Fibroblast of skin of back (primary cell): ENCODE data around the gene TRIML2.
"Not testable (repeated sequence)": the region's sequence is repeated elsewhere in the genome, so short reads cannot be mapped to it uniquely, and the experiment has no call there.

Experiments
- DNase-seq: peaks from one replicate; pipeline ENCODE4 v3.0.0-alpha.2; 2013

TRIML2 gene

DNA sequence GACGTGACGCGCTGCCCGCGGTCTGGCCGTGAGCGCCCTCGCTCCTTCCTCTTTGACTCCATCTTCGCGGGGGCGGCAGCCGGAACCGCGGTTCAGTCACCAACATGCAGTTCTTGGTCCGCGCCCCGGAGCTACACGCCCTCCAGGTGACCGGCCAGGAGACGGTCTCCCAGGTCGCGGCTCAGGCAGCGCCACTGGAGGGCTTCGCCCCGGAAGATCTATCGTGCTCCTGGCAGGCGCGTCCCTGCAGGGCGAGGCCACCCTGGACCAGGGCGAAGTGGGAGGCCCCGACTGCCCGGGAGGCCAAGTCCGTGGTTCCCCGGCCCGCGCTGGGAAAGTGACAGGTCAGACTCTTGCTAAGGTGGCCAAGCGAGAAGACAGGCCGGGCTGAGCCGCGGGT is 2.9 kb downstream of the TRIML2 start:
- no peak for DNase-seq

DNA sequence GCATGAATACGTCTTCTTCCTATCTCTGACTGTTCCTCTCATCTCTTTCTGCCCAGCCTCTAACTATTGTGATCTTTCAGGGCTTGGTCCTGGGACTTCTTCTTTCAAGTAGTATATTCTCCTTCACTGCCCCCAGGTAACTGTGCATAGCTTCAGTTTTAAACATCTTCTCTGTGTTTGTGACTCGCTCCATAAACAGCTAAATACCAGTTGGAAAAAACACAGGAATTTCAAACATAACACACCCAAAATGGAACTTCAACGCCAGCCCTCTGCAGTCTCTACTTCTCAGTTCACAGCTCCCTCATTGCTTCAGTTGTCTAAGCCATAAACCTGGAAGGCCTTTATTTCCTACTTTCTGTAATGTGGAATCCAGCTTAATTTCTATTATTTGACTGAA is 16.6 kb downstream of the TRIML2 start:
- peak; percentile 37 for DNase-seq

DNA sequence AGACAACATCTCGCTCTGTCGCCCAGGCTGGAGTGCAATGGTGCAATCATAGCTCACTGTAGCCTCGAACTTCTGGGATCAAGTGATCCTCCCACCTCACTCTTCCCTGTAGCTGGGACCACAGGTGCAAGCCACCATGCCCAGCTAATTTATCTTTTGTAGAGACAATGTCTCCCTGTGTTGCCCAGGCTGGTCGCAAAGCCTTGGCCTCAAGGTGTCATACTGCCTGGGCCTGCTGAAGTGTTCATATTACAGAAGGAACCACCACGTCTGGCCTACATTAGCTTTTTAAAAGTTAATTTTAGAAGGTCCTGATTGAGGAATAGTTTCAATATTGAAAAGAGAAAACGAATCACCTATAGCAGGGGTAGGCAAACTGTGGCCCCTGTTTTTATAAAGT is 22.5 kb downstream of the TRIML2 start:
- no peak for DNase-seq

DNA sequence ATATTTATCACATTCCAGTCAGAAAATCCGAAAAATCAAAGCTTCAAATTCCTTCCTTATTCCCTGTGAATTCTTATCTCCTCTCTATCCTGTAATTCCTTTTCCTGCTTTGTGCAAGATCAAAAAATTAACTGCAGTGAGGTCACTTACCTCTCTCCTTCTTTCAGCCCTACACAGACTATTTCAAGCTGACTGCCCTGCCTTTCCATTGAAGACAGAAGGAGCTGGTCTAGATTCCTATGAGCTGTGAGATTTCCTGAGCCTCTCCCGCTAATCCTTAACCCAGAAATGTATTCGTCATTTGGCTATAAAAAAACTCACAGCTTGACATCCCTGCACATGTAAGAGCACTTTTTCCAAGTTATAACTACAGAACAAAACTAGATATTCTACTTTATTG is 26.6 kb downstream of the TRIML2 start:
- peak; percentile 23 for DNase-seq

DNA sequence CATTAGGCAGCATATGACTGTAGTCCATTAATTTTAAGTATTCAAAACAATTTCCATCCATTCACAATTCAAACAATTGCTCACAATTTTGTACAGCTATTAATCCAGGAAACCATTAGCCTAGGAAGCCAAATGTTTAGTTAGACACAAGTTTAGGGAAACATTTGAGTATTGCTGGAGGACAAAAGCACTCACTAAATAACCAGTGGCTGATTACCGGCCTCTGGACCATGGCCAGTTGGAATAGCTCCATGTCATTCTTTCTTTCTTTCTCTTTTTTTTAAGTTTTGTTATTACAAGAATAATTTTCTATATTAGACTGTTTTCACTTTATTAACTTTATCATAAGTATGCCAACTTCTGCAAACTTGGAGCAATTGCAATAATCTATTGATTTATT is 31.3 kb downstream of the TRIML2 start:
- no peak for DNase-seq

DNA sequence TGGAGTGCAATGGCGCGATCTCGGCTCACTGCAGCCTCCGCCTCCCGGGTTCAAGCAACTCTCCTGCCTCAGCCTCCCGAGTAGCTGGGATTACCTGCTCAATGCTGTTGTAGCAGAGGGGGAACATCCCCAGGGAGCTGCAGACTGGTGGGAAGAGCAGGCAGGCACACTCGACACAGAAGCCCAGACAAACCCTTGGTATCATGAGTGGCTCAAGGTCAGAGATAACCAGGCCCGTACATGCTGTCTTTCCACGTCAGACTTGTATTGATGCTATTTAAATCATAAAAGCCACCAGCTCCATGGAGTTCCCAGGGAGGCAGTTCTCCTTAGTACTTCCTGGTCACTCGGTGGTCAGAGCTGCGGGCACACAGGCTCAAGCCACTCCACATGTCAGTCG is 33.2 kb downstream of the TRIML2 start:
- no peak for DNase-seq

DNA sequence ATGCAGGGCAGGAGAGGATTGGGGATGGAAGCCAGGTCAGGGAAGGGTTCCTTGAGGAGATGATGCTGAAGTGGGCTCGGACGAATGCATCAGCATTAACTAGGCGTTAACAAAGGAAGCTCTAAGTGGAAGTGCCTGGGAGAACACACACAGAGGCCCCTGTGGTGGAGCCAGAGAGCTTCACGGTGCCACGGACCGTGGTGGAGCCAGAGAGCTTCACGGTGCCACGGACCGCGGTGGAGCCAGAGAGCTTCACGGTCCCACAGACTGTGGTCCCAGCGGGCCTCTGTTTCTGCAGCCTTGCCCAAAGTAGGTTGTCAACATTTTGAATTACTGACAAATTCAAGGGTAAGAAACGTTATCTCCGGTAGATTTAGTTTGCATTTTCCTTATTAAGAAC is 48.3 kb downstream of the TRIML2 start:
- no peak for DNase-seq

DNA sequence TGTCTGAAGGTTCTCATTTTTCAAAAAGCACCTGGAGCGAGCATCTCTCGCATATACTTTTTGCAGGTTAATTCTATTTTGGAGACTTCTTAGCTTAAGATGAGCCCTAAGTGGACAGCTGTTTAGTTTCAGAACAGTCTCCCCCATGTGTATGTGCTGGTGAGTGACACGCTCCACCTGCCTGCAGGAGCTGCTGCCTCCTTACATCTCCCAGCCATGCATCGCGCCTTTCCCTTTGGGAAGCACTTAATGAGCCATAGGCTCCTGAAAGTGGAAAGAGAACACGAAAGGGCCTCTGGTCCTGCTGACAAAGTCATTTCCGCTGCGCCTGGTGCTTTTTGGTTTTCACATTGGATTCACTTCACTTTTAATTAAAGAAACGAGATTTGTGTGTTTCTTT is 56.1 kb downstream of the TRIML2 start:
- DNase-seq, result no peak

DNA sequence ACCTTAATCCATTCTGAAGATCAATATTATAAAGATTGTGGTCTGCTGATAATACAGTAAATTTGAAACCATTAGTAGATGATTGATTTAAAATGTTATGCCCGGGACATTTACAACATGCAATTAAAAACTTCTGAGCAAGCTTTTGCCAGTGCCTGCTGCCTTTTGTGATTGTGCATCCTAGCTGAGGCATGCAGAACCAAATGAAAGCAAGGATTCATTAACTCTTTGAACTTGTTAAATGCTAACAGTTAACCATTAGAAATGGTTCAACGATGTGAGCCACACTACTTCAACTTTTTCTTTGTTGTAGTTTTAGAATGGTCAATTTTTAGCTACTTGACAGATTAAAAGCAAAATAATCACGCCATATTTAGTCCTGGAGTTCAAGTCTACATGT is 62.7 kb downstream of the TRIML2 start:
- DNase-seq, result no peak

DNA sequence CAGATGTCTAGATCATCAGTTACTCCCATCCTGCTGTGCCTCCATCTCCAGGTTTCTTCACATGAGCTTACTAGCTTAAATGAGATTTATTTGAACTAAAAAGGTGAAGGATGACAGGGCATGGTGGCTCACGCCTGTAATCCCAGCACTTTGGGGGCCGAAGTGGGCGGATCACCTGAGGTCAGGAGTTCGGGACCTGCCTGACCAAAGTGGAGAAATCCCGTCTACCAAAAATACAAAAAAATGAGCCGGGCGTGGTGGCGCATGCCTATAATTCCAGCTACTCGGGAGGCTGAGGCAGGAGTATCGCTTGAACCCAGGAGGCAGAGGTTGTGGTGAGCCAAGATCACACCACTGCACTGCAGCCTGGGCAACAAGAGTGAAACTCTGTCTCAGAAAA is 63.9 kb downstream of the TRIML2 start:
- DNase-seq, result not testable (repeated sequence)

DNA sequence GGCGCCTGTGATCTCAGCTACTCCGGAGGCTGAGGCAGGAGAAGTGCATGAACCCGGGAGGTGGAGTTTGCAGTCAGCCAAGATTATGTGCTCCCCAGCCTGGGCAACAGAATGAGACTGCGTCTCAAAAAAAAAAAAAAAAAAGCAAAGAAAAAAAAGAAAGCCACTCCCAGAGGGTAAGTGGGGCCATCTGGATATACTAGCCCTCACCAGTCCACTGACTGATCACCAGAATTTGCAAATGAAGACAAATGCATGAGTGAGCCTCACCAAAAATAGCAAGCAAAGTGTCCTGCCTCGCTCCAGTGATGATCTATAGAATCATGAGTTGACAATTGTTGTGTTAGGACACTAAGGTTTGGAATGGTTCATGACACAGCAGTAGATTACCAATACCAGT is 66.2 kb downstream of the TRIML2 start:
- no peak for DNase-seq

DNA sequence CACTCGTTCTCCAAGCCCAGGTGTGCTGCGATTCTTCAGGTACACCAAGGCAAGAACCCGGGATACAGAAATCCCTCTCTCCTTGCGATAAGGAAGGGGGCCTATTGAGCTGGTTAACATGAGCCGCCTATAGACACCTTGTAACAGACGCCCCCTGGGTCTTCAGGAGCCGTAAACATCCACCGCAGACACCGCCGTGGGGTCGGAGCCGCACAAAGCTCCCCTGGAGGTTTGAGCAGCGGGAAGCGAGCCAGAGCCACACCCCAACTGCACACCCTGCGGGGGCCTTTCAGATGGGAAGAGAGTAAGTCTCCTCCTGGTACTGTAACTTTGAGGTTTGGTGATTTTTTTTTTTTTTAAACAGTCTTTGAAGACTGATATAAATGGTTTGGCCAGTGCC is 67.2 kb downstream of the TRIML2 start:
- DNase-seq, result no peak

DNA sequence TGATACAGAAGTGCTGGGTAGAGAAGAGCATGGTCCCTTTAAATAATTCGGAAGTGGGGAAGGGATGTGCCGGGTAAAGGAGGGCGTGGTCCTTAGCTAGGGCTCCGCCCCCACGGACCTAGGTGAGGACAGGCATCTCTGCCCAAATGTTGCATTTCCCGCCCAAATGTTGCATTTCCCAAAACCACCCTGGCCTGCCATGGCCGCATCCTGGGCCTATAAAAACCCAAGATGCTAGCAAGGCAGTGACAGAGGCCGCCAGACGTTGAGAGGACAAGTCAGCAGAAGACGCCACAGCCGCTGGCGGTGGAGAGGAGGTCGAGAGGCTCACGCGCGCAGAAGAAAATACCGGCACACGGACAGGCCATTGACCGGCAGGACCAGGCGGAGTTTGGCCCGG is 67.7 kb downstream of the TRIML2 start:
- DNase-seq, result no peak
